WI38 (cell line): ENCODE data around the gene TTLL5.

ENCODE experiments used
- H3K4me3 ChIP-seq: 2 replicates; pipeline ENCODE4 v1.5.1; 2011; ENCODE audit warnings: low read depth, mild to moderate bottlenecking, control low read depth, low read length
- CTCF ChIP-seq: IDR thresholded peaks from 2 replicates; pipeline ENCODE4 v1.5.1; 2012; ENCODE audit warnings: low read depth, mild to moderate bottlenecking, control low read depth, low read length

The TTLL5 gene

GRCh38 chr14:75711796-75712211 is 50.8 kb downstream of the TTLL5 start:
- no peak for TF ChIP-seq CTCF
- H3K4me3 ChIP-seq, result no peak overlapping the region

GRCh38 chr14:75714991-75715390 is 53.9 kb downstream of the TTLL5 start:
- TF ChIP-seq CTCF, result no peak
- H3K4me3 ChIP-seq, result no peak overlapping the region

- TF ChIP-seq CTCF, result no peak
- H3K4me3 ChIP-seq, result no peak overlapping the region
These were observed 55.1 kb downstream of the TTLL5 start for GRCh38 chr14:75715926-75716780.

GRCh38 chr14:75717729-75718128 is 56.7 kb downstream of the TTLL5 start:
- no peak for TF ChIP-seq CTCF
- no peak overlapping the region for H3K4me3 ChIP-seq

- no peak for TF ChIP-seq CTCF
- H3K4me3 ChIP-seq, result no peak overlapping the region
These were observed 57.2 kb downstream of the TTLL5 start for GRCh38 chr14:75718199-75718598.

GRCh38 chr14:75720116-75720515 is 59.1 kb downstream of the TTLL5 start:
- no peak for TF ChIP-seq CTCF
- no peak overlapping the region for H3K4me3 ChIP-seq

- no peak for TF ChIP-seq CTCF
- no peak overlapping the region for H3K4me3 ChIP-seq
These were observed 59.9 kb downstream of the TTLL5 start for GRCh38 chr14:75720842-75721498.
